EL (cell line): ENCODE data around the gene WNT6.

Source experiments
- DNase-seq: peaks from one replicate; pipeline ENCODE4 v3.0.0-alpha.2; 2016

WNT6 gene

DNA sequence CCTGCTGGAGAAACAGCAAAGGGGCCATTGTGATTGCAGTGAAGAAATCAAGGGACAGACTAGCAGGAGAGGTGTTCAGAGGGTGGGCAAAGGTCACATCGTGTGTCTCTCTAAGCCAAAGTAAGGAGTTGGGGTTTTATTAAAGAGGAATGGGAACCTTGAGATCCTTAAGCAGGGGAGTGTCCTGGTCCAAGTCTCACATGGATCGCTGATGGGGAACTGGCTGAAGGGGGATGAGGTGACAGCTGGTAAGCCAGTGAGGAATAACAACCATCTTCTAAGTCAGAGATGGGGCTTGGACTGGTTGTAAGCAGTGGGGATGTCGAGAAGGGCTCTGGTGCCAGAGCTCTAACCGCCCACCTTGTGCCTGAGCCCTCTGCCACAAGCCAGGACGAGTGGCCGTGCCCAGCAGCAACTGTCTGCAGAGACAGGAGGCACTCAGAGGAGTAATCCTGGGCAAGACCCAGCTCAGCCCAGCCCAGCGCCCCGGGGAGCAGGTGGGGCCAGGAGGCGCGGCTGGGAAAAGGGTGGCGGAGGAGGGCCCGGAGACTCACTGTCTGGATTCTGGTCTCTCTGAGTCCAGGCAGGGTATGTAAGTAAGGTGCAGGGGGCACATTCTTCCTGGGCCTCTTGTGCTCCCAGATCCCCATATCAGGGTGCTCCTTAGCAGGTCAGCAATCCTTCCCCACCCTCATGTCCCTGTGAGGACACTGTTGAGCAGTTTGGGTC, 34.7 kb downstream of the WNT6 start:
- no peak for DNase-seq

GRCh38 chr2:218894880-218895157, 35.2 kb downstream of the WNT6 start:
- no peak for DNase-seq

GRCh38 chr2:218895326-218895725, 35.7 kb downstream of the WNT6 start:
- DNase-seq, result no peak

- DNase-seq, result peak; percentile 39
Observed at GRCh38 chr2:218895759-218896500, 36.3 kb downstream of the WNT6 start.

DNA sequence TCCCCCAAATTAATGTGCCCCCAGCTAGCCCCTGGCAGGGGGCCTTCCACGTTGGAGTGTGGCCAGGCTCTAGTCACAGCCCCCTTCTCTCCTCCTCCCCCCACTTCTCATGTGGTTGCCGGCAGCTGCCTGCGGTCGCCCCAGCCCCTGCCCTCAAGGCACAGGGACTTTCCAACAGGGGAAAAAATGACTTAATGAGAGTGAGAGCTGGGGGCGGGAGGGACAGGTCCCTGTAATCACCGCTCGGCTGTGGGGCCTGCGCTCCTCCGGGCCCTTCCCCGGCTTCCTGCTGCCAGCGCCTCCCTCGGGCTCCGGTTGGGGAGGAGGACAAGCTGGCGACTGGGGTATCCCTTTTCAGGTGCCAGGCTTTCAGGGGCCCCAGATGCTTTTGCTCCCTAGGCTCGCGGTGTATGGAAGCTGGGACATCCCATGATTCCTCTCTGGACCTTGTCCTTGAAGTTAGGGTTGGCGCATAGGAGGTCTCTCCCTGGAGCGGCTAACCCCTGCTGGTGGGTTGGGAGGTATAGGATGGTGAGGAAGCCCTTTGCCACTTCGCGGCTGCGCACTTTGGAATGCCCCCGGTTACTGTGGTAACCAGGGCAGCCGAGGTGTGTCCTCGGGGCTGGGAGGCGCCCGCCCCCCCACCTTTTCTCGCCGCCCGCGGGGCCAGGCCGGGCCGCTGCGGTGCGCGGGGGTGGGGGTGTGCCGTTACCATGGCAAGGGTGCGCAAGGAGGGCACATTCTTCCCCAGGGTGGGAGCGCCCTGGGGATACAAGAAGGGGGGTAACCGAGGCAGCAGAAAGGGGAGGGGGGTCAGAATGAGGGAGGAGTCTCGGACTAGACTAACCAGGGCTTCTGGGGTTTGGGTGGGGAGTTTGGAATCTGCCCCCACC, 37.1 kb downstream of the WNT6 start:
- DNase-seq, result peak; percentile 63

GRCh38 chr2:218897394-218898108, 37.9 kb downstream of the WNT6 start:
- no peak for DNase-seq

GRCh38 chr2:218898109-218898878, 38.7 kb downstream of the WNT6 start:
- DNase-seq, result peak; percentile 38

GRCh38 chr2:218899147-218899546, 39.5 kb downstream of the WNT6 start:
- DNase-seq, result no peak

DNA sequence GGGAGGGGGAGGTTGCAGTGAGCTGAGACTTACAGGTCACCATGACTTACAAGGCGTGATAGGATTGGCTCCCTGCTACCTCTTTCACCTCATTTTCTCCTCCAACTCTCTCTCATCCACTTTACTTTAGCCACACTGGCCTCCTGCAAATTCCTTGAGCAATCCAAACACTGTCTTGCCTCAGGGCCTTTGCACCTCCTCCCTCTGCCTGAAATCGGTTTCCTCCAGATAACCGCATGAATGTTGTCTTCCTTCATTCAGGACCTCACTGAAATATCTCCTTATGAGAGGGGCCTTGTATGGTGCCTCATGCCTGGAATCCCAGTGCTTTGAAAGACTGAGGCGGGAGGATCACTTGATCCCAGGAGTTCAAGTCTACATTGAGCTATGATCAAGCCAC, 42.8 kb downstream of the WNT6 start:
- no peak for DNase-seq

DNA sequence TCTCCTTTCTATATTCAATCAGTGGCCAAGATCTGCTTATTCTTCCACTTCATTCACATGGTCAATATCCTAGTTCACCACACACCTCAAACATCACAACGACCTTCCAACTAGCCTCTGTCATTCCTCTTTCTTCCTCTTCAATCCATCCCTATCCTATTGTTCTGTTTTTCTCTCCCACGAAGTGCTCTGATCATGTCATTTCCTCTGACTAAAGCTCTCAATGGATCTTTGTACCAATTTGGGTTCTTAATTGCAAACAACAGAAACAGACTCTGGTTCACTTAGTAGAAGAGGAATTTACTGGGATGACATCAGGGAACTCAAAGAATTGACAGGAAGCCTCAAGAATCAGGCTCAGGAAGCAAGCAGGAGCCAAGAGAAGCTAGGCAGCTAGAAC, 44.6 kb downstream of the WNT6 start:
- DNase-seq, result no peak

DNA sequence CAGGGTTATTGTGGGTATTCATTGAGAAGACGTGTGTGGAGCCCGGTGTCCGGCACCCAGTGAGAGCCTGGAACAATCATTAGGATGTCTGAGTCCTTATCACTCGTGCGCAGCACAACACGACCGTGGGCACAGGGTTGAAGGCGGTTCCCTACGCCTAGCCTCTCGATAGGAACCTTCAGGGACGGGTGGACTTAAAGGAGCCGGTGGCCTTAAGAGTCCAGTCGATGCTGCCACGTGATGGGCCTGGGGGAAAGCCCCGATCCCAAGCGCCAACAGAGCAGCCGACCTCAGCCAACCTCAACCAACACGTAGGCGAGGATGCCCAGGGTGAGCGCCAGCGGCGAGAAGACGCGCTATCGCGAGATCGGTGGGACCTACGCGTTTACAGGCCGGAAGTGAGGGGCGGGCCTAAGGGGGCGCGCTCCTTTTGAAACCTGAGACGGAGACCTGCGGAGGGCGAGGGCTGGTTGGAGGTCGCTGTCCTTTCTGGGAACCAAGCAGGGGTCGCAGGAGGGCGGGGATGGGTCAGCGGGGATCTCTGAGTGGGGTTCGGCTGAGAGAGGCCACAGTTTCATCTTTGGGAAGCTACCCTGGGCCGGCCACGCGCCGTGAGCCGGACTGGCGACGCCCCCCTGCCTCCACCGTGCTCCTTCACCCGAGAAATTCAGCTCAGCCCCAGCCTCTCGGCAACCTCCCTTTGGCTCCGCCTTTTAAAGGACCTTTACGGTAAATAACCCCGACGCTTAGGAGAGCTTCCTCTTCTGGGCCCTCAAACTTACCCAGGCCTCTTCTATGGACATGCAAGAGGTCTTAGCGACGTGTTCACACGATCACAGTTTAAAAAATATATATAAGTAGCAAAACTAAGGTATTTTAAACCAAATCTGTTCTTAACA, 49.4 kb downstream of the WNT6 start:
- DNase-seq, result peak; percentile 84

GRCh38 chr2:218910741-218911140, 51.1 kb downstream of the WNT6 start:
- DNase-seq, result no peak

DNA sequence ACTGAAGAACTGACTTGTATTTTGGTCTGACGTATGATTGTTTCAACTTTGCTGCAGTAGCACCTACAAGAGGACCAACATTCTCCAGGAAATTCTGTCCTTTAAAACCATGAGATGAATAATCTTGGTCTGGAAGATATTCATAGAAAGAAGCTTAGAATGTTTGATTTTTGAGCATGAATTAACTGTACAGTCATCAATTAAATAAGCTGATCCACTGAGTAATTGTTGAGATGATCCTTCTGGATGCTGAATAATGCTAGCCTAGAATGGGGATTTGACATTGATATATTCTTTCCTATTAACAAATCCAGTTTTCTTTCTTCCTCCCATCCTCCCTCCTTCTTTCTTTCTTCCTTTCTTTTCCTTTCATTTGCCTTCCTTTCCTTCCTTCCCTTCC, 60.9 kb downstream of the WNT6 start:
- no peak for DNase-seq
